DMS53 (cell line): ENCODE data around the gene CISTR.
A peak's percentile ranks its signal among the peaks of the same experiment; 100 is the strongest.
"Not testable (repeated sequence)": the region's sequence is repeated elsewhere in the genome, so short reads cannot be mapped to it uniquely, and the experiment has no call there.

Experiments
- DNase-seq: peaks from one replicate; lab custom pipeline; 2025; lab: John Stamatoyannopoulos, UW

CISTR gene

DNA sequence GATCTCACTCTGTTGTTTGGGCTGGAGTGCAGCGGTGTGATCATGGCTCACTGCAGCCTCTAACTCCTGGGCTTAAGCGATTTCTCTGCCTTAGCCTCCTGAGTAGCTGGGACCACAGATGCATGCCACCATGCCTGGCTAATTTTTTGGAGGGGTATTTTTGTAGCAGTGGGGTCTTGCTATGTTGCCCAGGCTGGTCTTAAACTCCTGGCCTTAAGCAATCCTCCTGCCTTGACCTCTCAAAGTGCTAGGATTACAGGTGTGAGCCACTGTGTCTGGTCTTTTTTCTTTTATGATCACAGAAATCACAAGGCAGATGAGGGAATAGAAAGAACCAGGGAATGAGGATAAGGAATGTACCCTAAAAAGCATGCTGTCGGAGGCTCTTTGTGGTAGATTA, 11.0 kb upstream of the CISTR start:
- not testable (repeated sequence) for DNase-seq

DNA sequence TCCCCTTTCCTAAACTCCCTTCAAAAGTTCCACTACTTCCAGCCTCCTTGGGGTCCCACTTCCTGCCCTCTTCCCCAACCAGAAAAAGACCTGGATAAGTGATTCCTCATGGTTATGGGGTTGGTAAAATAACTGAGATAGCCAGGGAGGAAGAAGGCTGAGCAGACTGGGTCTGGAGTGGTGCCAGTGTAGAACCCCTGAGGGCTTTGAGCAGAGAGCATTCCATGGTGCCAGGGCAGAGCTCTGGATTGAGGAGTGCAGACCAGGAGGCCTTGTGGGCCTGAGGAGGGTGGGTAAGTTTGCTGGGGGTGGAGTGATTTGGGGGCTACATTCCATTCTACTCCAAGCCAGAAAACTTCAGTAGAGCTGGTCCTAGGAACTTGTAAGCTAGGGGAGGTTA, 9.5 kb upstream of the CISTR start:
- DNase-seq = no peak

DNA sequence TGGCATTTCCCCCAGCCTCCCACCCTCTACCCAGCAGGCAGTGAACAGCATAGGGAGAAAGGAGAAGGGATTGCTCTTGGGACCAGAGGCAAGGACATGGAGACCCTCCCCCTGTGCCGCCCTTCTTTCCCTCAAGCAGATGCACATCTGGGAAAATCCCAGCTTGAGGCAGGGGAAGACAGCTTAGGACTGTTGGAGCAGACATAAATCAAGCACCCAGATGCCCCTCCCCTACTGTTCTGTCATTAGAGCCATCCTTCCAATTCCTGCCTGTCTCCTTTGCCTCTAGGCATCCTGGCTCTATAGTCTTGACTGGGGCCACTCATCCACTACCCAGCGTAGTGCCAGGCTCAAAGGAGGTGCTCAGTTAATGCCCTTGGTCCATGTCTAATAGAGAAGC, 7.5 kb upstream of the CISTR start:
- no peak for DNase-seq

DNA sequence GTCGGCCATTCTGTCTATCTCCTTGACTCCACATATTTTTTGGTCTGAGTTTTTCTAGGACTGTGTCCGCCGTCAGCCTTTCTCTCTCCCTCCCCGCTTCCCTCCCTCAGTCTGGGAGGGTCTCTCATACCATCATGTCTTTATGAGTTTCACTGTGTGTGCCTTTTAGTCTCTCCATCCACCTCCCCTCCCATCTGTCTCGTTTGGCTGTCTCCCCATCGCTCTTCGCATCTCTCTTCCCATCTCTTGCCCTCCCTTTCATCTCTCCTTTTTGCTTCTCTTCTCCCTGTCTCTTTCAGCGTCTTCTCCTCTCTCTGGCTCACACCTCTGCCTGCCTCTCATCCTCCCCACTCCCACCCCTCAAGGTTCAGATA, 6.9 kb upstream of the CISTR start:
- DNase-seq = no peak

DNA sequence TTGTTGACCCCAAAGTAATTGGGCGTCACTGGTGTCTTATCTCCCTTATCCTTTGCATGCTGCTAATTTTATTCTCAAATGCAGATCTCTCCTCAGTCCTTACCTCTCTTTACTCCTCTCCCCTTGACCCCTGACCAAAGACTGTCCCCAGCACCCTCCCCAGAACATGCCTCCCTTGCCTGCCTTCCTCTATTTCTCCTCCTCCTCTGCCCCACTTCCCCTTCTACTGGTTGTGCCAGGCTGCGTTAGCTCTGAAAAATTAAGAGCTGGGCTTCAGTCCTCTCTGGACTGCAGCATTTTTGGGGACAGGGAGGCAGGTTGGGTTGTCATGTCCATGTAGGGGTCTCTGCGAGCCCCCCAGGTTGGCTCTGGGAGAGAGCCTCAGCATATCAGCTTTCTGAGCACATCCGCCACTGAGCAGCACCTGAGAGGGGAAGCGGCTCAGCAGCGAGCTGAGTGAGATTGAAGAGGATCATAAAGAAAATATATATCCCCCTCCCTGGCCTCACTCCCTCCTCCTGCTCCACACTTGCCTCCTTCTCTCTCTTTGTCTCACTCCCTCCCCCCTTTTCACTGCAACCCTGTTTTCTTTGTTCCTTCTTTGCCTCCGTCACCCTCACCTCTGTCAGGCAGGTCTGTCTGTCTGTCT, 6.4 kb upstream of the CISTR start:
- no peak for DNase-seq

DNA sequence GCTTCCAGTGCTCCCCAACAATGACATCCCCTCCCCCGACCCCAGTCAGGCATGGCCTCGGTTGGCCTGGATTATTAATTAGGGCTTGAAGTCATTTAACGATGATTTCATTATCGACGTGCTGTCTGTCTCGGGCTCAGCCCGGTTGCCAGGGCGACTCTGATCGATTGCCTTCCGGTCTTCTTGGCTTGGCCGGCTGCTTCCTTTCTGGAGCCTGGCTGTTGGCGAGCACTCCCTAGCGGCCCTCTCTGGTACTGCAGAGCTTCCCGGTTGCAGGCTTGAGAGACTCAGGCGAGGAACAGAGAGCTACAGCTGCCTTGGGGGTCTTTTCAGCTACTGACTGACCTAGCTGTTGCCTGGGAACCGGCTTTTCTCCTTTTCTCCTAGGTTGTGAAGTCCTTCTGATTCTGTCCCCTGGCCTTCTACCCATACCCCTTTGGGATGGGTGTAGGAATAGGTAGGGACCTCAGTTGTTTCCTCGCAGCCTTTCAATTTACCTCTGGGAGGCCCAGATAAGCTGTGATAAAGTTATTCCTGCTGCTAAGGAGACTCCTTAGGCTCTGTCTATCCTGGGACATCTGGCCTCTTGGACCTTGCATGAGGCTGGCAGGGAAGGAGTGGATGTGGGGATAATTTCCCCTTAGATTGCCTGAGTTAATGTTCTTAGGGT, 5.5 kb upstream of the CISTR start:
- DNase-seq = peak; percentile 88

DNA sequence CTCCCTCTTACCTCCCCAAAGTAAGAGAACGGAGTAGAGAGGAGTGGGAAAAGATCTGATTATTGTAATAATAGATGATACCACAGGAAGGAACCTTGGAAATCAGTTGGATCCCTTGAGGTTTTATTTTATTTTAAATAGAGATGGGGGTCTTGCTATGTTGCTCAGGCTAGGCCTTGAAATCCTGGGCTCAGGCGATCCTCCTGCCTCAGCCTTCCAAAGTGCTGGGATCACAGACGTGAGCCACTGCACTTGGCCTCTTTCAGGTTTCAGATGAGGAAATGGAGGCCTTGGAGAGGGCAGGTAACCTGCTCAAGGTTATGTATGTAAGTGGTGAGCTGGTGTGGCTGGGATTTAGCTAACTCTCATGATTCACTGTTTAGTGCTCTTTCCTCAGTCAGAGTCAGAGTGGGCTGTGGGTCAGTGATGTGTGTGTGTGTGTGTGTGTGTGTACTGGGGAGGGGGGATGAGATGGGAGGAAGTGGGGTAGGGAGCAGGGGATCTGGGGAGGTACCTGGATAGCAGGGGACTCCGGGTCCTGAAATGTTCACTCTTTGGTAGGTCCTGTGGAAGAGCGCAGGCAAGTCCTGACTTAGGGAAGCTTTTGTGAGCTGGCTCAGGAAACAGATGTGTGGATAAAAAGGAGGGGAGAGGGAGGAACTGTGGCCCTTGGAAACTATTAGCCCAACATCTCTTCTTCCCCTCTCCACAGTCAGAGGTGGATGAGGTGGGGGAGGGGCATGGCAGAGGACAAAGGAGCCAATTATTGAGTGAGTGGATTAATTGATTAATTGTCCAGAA, 4.7 kb upstream of the CISTR start:
- DNase-seq = peak; percentile 45

DNA sequence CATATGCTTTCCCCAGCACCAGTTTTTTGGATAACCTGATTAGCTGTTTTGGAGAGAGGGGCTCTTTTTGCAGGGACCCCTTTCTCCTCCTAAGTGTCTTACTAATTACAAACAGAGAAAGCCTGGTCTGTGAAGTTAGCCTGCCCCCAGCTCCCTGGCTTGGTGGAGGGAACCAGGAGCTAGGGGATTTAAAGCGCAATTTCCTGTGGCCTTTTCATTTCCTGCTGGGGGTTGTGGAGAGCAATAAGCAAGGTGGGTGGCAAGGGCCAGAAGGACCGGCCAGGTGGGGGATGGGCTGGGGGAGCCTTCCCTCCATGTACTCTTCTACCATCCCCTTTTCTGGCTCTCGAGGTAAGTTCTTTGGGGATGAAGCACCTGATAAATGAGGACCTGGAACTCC, 4.1 kb upstream of the CISTR start:
- DNase-seq = no peak

DNA sequence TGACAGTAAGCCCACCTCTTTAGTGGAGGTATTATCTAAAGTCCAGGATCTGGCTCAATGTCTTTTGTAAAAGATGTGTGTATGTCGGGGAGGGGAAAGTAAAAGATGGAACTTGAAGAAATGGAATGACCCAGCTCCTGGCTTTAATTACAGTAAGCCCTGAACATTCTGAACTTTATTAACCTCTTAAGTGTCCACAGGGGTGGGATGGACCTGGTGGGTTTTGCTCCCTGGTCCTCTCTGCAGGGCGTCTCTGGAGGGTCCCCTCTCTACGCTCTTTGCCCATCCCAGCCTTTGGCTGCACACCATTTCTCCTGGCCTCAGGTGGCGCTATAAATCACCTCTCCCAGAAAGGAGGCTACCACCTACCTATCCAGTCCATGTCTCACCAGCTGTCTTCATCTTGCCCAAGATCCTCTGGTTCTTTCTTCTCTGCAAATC, 3.7 kb upstream of the CISTR start:
- DNase-seq = no peak

DNA sequence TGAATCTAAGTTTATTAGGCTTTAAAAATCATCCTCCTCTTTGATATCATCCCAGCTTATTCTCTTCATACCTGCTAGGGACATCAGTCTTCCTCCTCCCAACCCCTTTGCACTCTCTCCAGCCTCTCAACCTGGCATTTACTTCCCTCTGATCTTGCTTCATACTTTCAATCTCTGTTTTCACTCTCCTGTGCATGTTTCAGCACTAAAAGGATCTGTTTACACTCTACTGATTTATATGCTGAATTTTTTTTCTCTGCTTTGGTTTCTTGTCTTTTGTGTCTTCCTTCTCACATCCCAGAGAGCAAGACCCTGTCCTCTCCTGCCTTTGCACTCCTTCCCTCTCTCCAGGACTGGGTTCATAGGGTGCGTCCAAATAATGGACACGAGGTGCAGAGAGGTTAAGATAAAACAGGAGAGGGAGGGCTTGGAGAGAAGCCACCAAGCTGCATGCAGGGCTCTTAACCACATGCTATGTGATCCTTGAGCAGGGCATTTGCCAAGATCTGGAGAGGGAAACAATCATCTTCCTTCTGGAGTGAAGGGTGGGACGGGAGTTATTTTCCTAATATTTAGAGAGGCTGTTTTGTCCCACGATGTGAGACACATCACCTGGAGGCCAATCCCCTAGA, 3.0 kb upstream of the CISTR start:
- no peak for DNase-seq

DNA sequence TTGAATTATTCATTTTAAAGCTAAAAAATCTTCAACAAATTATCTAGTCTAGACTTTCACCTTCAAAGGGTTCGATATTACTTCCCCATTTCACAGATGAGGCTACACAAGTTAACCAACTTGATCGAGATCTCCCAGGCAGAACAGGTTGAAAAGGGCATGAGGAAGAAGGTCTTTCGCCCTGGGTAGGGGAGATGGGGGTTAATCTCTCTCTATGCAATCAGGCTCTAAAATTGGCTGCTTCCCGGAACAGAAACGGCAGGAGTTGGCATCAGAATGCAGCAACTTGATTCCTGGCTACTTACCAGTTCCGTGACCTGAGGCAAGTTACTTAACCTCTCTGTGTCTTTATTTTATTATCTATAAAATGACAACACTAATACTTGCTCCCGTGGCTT, 2.4 kb upstream of the CISTR start:
- no peak for DNase-seq

DNA sequence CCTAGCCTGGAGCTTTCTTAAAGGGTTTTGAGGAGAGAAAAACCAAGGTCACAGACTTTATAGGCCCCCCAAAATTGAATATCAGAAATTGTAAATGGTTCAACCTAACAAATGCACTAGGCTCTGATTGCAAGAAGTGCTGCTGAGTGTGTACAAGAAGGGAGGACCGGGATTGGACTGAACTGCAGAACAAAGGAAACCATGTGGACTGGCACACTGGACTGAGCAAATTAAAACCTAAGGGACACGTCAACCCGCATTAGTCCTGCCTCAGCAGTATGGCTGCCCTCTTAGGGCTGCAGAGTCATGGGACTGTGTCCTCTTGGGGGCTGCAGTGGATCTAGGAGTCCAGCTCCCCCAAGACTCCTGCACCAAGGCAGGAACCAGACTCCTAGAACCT, 842 bp upstream of the CISTR start:
- no peak for DNase-seq

DNA sequence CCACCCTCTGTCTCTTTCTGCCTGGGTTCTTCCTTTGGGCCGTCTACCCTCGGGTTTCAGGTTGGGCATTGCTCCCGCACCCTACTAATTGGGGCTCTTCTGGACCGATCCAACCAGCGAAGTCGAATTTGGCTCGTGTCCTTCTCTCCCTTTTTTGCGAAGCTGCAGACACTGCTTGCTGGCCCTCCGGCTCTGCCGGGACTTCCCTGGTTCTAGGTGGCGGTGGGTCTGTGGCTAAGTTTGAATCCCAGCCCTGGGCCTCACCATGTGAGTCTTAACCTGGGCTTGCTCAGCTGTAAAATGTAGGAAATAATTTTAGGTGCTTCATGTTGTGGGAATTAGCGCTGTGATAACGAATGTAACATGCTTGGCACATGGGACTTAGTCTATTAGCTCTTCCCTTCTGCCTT, 418 bp upstream of the CISTR start:
- DNase-seq = no peak

DNA sequence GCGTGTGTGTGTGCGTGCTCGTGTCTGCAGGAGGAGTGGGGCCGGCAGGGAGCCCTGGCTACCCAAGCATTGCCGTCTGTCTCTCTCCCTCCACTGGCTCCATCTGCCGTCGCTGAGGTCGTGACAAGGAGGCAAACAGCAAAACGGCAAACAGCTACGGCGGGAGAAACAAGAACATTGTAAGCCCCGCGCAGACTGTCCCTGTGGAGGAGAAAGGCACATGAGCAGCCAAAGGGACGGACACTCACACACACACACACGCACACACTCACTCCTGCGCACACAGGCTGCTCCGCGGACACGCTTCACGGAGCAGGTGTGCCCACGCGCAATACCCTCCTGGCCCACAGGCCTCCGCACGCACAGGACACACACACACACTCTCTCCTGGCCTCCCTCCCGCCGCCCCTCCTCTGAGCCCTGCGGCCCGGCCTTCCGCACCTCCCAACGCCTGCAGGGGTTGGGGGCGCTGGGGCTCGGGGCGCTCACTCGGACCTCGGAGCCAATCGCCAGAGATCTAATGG, 905 bp downstream of the CISTR start:
- DNase-seq = peak; percentile 78

DNA sequence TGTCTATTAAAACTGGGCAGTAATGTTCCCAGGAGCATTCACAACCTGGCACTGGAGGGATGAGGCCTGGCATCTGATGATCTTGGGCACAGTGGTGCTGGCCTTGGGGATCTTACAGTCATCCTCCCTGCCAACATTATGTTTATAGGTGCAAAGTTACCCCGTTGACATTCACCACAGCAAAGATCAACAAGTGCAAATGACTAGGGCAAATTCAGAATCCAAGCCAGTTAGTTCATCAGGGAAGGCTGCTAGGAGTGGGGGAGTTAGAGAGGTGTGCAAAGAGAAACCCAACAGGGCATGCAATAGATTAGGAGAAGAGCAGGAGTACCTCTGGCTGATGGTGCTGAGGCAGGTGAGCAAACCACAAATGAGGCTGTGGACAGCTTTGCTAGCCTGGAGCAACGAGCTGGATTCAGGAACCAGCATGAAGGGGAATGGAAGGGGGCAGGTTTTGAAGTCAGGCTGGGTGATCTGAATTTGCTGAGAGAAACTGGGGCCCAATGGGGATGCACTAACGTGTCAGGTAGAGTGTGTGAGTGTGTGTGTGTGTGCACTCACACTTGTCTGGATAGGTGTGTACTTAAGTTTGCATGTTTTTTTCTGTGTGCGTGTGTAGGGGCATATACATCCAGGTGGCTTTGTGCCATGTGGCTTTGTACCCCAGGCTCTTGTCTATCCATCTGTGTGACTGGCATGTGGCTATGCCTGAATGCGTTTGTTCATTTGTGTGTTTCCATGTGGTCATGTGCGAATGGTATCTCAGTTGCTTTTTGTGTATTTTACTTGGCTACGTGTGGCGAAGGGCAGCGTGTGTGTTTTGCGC, 1.6 kb downstream of the CISTR start:
- no peak for DNase-seq

DNA sequence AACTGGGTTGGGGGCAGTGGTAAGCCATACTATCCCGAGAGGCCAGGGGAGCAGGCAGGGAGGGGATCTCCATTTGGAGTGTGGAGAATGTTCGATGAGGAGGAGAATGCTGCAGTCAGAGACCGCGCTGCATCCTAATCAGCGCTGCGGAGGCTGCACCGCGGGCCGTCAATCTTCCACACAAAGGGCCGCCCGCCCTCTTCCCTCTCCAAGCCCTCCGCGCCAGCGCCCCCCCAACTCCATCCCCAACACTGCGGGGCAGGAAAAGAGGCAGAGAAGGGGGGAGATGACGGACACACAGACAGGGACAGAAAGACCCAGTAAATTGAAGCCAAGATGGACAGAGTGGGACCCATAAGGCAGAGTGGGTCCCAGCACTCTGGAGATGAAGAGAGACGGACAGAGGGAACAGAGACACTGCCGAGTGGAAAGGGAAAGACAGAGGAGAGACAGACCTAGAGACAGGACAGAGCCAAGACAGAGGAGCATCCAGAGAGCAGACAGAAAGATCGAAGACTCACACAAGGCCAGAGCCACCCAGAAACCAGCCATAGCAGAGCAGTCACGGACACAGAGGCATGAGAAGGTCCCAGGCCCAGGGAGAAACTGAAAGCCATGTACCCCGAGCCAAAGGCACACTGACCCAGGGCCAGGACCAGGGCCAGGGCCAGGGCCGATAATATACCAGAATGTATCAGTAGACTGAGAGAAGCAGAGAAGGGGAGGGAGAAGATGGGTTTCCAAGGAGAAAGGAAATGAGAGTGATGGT, 3.5 kb downstream of the CISTR start:
- DNase-seq = no peak

DNA sequence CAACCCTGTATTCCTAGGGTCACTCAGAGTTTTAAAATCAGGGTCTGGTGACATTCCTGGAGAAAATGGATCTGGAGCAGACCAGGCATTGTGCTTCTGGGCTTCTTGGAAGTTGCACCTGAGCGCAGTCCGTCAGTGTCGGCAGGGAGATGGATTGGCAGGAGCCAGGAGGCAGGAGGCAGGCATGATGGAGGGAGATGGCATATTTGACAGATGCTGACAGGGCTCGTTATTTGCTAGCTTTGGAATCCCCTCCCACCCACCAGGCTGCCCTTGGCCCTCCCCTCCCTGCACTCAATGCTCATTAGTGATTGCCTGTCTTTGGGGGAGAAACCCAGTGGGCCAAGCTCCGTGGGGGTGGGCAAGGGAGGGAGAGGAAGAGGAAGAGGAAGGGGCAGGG, 4.7 kb downstream of the CISTR start:
- DNase-seq = no peak

DNA sequence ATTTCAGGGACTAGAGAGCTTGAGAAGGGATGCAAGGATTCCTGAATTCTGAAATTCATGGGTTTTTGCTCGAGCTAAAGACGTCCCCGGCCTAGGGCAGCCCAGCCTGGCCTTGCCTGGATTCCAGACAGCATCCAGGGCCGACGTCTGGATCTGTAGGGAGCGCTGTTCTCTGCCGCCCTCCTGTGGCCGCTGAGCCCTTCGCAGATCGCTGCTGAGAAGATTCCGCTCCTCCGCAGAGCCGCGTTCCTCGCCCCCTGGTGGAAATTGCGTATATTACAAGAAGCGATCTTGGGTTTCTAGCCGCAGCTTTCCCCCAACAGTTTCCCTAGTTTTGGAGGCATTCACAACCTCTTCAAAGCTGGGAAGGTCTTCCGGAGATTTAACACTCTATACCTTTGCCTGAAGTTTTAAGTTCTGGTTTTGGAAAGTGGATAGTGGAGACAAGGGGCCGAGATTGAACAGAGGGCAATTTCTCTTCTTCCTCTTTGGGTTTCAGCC, 5.1 kb downstream of the CISTR start:
- peak; percentile 94 for DNase-seq

DNA sequence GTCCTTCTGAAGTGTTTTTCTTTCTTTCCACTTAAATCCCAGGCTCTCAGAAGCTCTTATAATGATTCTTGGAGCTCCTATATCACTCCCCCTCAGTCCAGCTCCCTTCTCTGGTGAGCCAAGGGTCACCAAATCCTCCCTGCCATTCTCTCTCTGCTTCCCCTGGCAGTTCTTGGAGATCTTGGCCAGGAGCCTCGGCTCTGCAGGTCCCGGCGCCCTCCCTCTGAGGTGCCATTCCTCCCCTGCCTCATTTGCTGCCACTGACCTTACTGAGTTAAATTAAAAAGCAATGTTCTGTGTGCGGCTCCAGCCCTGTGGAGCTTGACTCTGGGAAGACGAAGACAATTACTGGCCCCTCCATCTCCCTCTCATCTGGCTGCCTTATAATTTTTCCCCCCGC, 7.0 kb downstream of the CISTR start:
- no peak for DNase-seq

DNA sequence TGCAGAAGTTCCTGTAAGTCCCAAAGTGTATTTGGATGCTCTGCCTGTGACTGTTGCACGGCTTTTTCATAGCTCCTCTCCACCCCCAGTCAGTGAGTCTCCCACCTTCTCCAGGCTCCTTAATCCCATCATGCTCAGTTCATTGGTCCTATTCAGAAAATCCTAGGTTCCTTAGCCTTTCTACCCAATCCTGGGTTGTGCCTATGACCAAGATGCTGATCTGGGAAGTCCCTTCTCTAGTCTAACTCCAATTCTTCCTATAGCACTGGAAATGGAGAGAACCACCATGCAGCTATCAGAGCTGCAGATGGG, 7.7 kb downstream of the CISTR start:
- DNase-seq = no peak
